ENCODE results near the gene TNFRSF4.

DNA sequence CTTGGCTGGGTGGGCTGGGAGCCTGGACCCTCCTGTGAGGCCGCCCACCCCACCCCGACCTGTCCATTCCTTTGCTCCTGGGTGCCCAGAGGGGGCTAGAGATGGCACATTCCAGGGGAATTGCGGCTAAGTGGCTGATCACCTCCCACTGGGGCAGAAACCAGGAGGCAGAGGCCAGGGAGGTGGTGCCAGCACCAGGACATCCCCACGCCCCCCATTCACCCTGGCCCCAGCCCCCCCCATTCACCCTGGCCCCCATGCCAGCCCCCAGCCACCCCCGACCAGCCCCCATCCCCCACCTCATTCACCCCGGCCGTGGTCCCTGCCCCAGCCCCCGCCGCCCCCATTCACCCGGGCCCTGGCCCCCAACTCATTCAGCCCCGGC lies 26.4 kb upstream of the TNFRSF4 start:
- TF ChIP-seq ELF1 (CRISPR knock-in tag; IDR thresholded peaks at IDR 0.05) (no peak), ASH2L (IDR thresholded peaks at IDR 0.05; ENCODE audit: insufficient read length, low read depth, low read length) (no peak), TMF1 (CRISPR knock-in tag; IDR thresholded peaks at IDR 0.05; ENCODE audit: low read depth) (no peak), SP1 (IDR thresholded peaks at IDR 0.05) (no peak), SP1 (CRISPR knock-in tag; IDR thresholded peaks at IDR 0.05) (no peak), RBM22 (optimal IDR thresholded peaks at IDR 0.05; ENCODE audit: low read length) (no peak), MAFG (CRISPR knock-in tag; IDR thresholded peaks at IDR 0.05) (no peak), ZFP82 (CRISPR knock-in tag; IDR thresholded peaks at IDR 0.05; ENCODE audit: borderline replicate concordance) (no peak), NR2F1 (CRISPR knock-in tag; IDR thresholded peaks at IDR 0.05) (no peak)
- TF ChIP-seq, protein P1, sequence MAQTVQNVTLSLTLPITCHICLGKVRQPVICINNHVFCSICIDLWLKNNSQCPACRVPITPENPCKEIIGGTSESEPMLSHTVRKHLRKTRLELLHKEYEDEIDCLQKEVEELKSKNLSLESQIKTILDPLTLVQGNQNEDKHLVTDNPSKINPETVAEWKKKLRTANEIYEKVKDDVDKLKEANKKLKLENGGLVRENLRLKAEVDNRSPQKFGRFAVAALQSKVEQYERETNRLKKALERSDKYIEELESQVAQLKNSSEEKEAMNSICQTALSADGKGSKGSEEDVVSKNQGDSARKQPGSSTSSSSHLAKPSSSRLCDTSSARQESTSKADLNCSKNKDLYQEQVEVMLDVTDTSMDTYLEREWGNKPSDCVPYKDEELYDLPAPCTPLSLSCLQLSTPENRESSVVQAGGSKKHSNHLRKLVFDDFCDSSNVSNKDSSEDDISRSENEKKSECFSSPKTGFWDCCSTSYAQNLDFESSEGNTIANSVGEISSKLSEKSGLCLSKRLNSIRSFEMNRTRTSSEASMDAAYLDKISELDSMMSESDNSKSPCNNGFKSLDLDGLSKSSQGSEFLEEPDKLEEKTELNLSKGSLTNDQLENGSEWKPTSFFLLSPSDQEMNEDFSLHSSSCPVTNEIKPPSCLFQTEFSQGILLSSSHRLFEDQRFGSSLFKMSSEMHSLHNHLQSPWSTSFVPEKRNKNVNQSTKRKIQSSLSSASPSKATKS (CRISPR knock-in tag; IDR thresholded peaks at IDR 0.05), result no peak
- TF ChIP-seq, protein P2, sequence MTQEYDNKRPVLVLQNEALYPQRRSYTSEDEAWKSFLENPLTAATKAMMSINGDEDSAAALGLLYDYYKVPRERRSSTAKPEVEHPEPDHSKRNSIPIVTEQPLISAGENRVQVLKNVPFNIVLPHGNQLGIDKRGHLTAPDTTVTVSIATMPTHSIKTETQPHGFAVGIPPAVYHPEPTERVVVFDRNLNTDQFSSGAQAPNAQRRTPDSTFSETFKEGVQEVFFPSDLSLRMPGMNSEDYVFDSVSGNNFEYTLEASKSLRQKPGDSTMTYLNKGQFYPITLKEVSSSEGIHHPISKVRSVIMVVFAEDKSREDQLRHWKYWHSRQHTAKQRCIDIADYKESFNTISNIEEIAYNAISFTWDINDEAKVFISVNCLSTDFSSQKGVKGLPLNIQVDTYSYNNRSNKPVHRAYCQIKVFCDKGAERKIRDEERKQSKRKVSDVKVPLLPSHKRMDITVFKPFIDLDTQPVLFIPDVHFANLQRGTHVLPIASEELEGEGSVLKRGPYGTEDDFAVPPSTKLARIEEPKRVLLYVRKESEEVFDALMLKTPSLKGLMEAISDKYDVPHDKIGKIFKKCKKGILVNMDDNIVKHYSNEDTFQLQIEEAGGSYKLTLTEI (CRISPR knock-in tag; conservative IDR thresholded peaks at IDR 0.05), result no peak
